Measurements from ENCODE around the gene KAZN.

The KAZN gene

GRCh38 chr1:14901371-14901954 lies 303.0 kb downstream of the KAZN start:
- Histone ChIP-seq H3K27me3 (replicated peaks; ENCODE audit: control insufficient read depth, insufficient read depth, low read length, poor library complexity, severe bottlenecking) (no peaks in the 10 kb centered on the region), H3K4me3 (ENCODE audit: insufficient read depth, low read depth, low read length, poor library complexity, severe bottlenecking) (no peak overlapping the region), H3K4me1 (ENCODE audit: control insufficient read depth, insufficient read depth, low read length, poor library complexity, severe bottlenecking) (no peaks in the 10 kb centered on the region), H3K9me3 (ENCODE audit: control insufficient read depth, low read length) (no peaks in the 10 kb centered on the region), H3K36me3 (ENCODE audit: control insufficient read depth, insufficient read depth, low read length) (no peaks in the 10 kb centered on the region), H3K27ac (ENCODE audit: insufficient read depth, low read length, poor library complexity, severe bottlenecking) (no peak overlapping the region)
- DNase-seq: no peak

- H3K4me3 ChIP-seq (ENCODE audit: insufficient read depth, low read depth, low read length, poor library complexity, severe bottlenecking): no peak overlapping the region
- DNase-seq: no peak
- H3K9me3 ChIP-seq (ENCODE audit: control insufficient read depth, low read length): no peaks in the 10 kb centered on the region
- no peak overlapping the region for H3K27ac ChIP-seq (ENCODE audit: insufficient read depth, low read length, poor library complexity, severe bottlenecking)
- H3K4me1 ChIP-seq (ENCODE audit: control insufficient read depth, insufficient read depth, low read length, poor library complexity, severe bottlenecking): no peaks in the 10 kb centered on the region
- H3K27me3 ChIP-seq (replicated peaks; ENCODE audit: control insufficient read depth, insufficient read depth, low read length, poor library complexity, severe bottlenecking): no peaks in the 10 kb centered on the region
- H3K36me3 ChIP-seq (ENCODE audit: control insufficient read depth, insufficient read depth, low read length): no peaks in the 10 kb centered on the region
Observed at GRCh38 chr1:14903922-14904321, 305.4 kb downstream of the KAZN start.

GRCh38 chr1:14906665-14907064 lies 308.2 kb downstream of the KAZN start:
- no peak for DNase-seq
- Histone ChIP-seq H3K4me3 (ENCODE audit: insufficient read depth, low read depth, low read length, poor library complexity, severe bottlenecking) (no peak overlapping the region), H3K27ac (ENCODE audit: insufficient read depth, low read length, poor library complexity, severe bottlenecking) (no peak overlapping the region), H3K9me3 (ENCODE audit: control insufficient read depth, low read length) (no peaks in the 10 kb centered on the region), H3K4me1 (ENCODE audit: control insufficient read depth, insufficient read depth, low read length, poor library complexity, severe bottlenecking) (no peaks in the 10 kb centered on the region), H3K36me3 (ENCODE audit: control insufficient read depth, insufficient read depth, low read length) (no peaks in the 10 kb centered on the region), H3K27me3 (replicated peaks; ENCODE audit: control insufficient read depth, insufficient read depth, low read length, poor library complexity, severe bottlenecking) (no peaks in the 10 kb centered on the region)

- H3K27me3 ChIP-seq (replicated peaks; ENCODE audit: control insufficient read depth, insufficient read depth, low read length, poor library complexity, severe bottlenecking): no peaks in the 10 kb centered on the region
- H3K4me1 ChIP-seq (ENCODE audit: control insufficient read depth, insufficient read depth, low read length, poor library complexity, severe bottlenecking): no peaks in the 10 kb centered on the region
- H3K27ac ChIP-seq (ENCODE audit: insufficient read depth, low read length, poor library complexity, severe bottlenecking): no peak overlapping the region
- no peaks in the 10 kb centered on the region for H3K9me3 ChIP-seq (ENCODE audit: control insufficient read depth, low read length)
- no peak overlapping the region for H3K4me3 ChIP-seq (ENCODE audit: insufficient read depth, low read depth, low read length, poor library complexity, severe bottlenecking)
- no peaks in the 10 kb centered on the region for H3K36me3 ChIP-seq (ENCODE audit: control insufficient read depth, insufficient read depth, low read length)
- no peak for DNase-seq
Observed at GRCh38 chr1:14907416-14907815, 308.9 kb downstream of the KAZN start.

- H3K4me3 ChIP-seq (ENCODE audit: insufficient read depth, low read depth, low read length, poor library complexity, severe bottlenecking): no peak overlapping the region
- no peaks in the 10 kb centered on the region for H3K9me3 ChIP-seq (ENCODE audit: control insufficient read depth, low read length)
- DNase-seq: no peak
- H3K27ac ChIP-seq (ENCODE audit: insufficient read depth, low read length, poor library complexity, severe bottlenecking): no peak overlapping the region
- no peaks in the 10 kb centered on the region for H3K4me1 ChIP-seq (ENCODE audit: control insufficient read depth, insufficient read depth, low read length, poor library complexity, severe bottlenecking)
- no peaks in the 10 kb centered on the region for H3K27me3 ChIP-seq (replicated peaks; ENCODE audit: control insufficient read depth, insufficient read depth, low read length, poor library complexity, severe bottlenecking)
- no peaks in the 10 kb centered on the region for H3K36me3 ChIP-seq (ENCODE audit: control insufficient read depth, insufficient read depth, low read length)
Observed at GRCh38 chr1:14909273-14909672, 310.8 kb downstream of the KAZN start.

GRCh38 chr1:14909920-14910460 lies 311.5 kb downstream of the KAZN start:
- Histone ChIP-seq H3K27ac (ENCODE audit: insufficient read depth, low read length, poor library complexity, severe bottlenecking) (no peak overlapping the region), H3K9me3 (ENCODE audit: control insufficient read depth, low read length) (no peaks in the 10 kb centered on the region), H3K4me1 (ENCODE audit: control insufficient read depth, insufficient read depth, low read length, poor library complexity, severe bottlenecking) (no peaks in the 10 kb centered on the region), H3K4me3 (ENCODE audit: insufficient read depth, low read depth, low read length, poor library complexity, severe bottlenecking) (no peak overlapping the region), H3K27me3 (replicated peaks; ENCODE audit: control insufficient read depth, insufficient read depth, low read length, poor library complexity, severe bottlenecking) (no peaks in the 10 kb centered on the region), H3K36me3 (ENCODE audit: control insufficient read depth, insufficient read depth, low read length) (no peaks in the 10 kb centered on the region)
- no peak for DNase-seq

- no peaks in the 10 kb centered on the region for H3K27me3 ChIP-seq (replicated peaks; ENCODE audit: control insufficient read depth, insufficient read depth, low read length, poor library complexity, severe bottlenecking)
- DNase-seq: no peak
- H3K4me1 ChIP-seq (ENCODE audit: control insufficient read depth, insufficient read depth, low read length, poor library complexity, severe bottlenecking): no peaks in the 10 kb centered on the region
- no peaks in the 10 kb centered on the region for H3K36me3 ChIP-seq (ENCODE audit: control insufficient read depth, insufficient read depth, low read length)
- H3K27ac ChIP-seq (ENCODE audit: insufficient read depth, low read length, poor library complexity, severe bottlenecking): no peak overlapping the region
- no peak overlapping the region for H3K4me3 ChIP-seq (ENCODE audit: insufficient read depth, low read depth, low read length, poor library complexity, severe bottlenecking)
- H3K9me3 ChIP-seq (ENCODE audit: control insufficient read depth, low read length): no peaks in the 10 kb centered on the region
Observed at GRCh38 chr1:14910984-14911721, 312.7 kb downstream of the KAZN start.

- H3K4me1 ChIP-seq (ENCODE audit: control insufficient read depth, insufficient read depth, low read length, poor library complexity, severe bottlenecking): no peaks in the 10 kb centered on the region
- H3K9me3 ChIP-seq (ENCODE audit: control insufficient read depth, low read length): no peaks in the 10 kb centered on the region
- H3K27ac ChIP-seq (ENCODE audit: insufficient read depth, low read length, poor library complexity, severe bottlenecking): no peak overlapping the region
- no peaks in the 10 kb centered on the region for H3K27me3 ChIP-seq (replicated peaks; ENCODE audit: control insufficient read depth, insufficient read depth, low read length, poor library complexity, severe bottlenecking)
- no peak overlapping the region for H3K4me3 ChIP-seq (ENCODE audit: insufficient read depth, low read depth, low read length, poor library complexity, severe bottlenecking)
- H3K36me3 ChIP-seq (ENCODE audit: control insufficient read depth, insufficient read depth, low read length): no peaks in the 10 kb centered on the region
- DNase-seq: no peak
Observed at GRCh38 chr1:14912839-14913481, 314.5 kb downstream of the KAZN start.

GRCh38 chr1:14913482-14914177 lies 315.1 kb downstream of the KAZN start:
- Histone ChIP-seq H3K36me3 (ENCODE audit: control insufficient read depth, insufficient read depth, low read length) (no peaks in the 10 kb centered on the region), H3K27me3 (replicated peaks; ENCODE audit: control insufficient read depth, insufficient read depth, low read length, poor library complexity, severe bottlenecking) (no peaks in the 10 kb centered on the region), H3K9me3 (ENCODE audit: control insufficient read depth, low read length) (no peaks in the 10 kb centered on the region), H3K4me1 (ENCODE audit: control insufficient read depth, insufficient read depth, low read length, poor library complexity, severe bottlenecking) (no peaks in the 10 kb centered on the region), H3K4me3 (ENCODE audit: insufficient read depth, low read depth, low read length, poor library complexity, severe bottlenecking) (no peak overlapping the region), H3K27ac (ENCODE audit: insufficient read depth, low read length, poor library complexity, severe bottlenecking) (no peak overlapping the region)
- DNase-seq: no peak
